Measurements from ENCODE around the gene KLHL12. TPM values are rescaled to one million over a fixed set of nuclear protein-coding genes. Genes with fewer than 3 reads are reported as not detected.

Gene KLHL12
- total RNA-seq, 1 donor from 2014 or later: 37.0 TPM

- no peak for DNase-seq
These were observed 47.0 kb downstream of the KLHL12 start for GRCh38 chr1:202880062-202880461.

GRCh38 chr1:202879128-202879527, 47.9 kb downstream of the KLHL12 start:
- DNase-seq: no peak

GRCh38 chr1:202873026-202873425, 54.0 kb downstream of the KLHL12 start:
- no peak for DNase-seq

- DNase-seq: no peak
These were observed 55.7 kb downstream of the KLHL12 start for GRCh38 chr1:202871367-202871766.

- no peak for DNase-seq
These were observed 64.1 kb downstream of the KLHL12 start for GRCh38 chr1:202862679-202863560.

GRCh38 chr1:202861420-202862132, 65.5 kb downstream of the KLHL12 start:
- peak; percentile 92 for DNase-seq

GRCh38 chr1:202860744-202861419, 66.2 kb downstream of the KLHL12 start:
- DNase-seq: peak; percentile 26

GRCh38 chr1:202858789-202859414, 68.1 kb downstream of the KLHL12 start:
- DNase-seq: no peak

GRCh38 chr1:202858331-202858730, 68.7 kb downstream of the KLHL12 start:
- DNase-seq: no peak

- no peak for DNase-seq
These were observed 69.9 kb downstream of the KLHL12 start for GRCh38 chr1:202857136-202857610.

- no peak for DNase-seq
These were observed 71.0 kb downstream of the KLHL12 start for GRCh38 chr1:202856014-202856413.

- DNase-seq: no peak
These were observed 72.2 kb downstream of the KLHL12 start for GRCh38 chr1:202854787-202855186.

- no peak for DNase-seq
These were observed 74.7 kb downstream of the KLHL12 start for GRCh38 chr1:202852163-202852904.

GRCh38 chr1:202850593-202851362, 76.3 kb downstream of the KLHL12 start:
- no peak for DNase-seq

GRCh38 chr1:202848191-202848542, 78.9 kb downstream of the KLHL12 start:
- DNase-seq: peak; percentile 56

GRCh38 chr1:202844935-202845334, 82.1 kb downstream of the KLHL12 start:
- DNase-seq: no peak

GRCh38 chr1:202844259-202844658, 82.8 kb downstream of the KLHL12 start:
- no peak for DNase-seq

- no peak for DNase-seq
These were observed 84.0 kb downstream of the KLHL12 start for GRCh38 chr1:202843081-202843480.
